ENCODE results near the gene PDZD7.

GRCh38 chr10:100988166-100988565 is 42.8 kb downstream of the PDZD7 start:
- TF ChIP-seq, protein P1, sequence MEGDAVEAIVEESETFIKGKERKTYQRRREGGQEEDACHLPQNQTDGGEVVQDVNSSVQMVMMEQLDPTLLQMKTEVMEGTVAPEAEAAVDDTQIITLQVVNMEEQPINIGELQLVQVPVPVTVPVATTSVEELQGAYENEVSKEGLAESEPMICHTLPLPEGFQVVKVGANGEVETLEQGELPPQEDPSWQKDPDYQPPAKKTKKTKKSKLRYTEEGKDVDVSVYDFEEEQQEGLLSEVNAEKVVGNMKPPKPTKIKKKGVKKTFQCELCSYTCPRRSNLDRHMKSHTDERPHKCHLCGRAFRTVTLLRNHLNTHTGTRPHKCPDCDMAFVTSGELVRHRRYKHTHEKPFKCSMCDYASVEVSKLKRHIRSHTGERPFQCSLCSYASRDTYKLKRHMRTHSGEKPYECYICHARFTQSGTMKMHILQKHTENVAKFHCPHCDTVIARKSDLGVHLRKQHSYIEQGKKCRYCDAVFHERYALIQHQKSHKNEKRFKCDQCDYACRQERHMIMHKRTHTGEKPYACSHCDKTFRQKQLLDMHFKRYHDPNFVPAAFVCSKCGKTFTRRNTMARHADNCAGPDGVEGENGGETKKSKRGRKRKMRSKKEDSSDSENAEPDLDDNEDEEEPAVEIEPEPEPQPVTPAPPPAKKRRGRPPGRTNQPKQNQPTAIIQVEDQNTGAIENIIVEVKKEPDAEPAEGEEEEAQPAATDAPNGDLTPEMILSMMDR (IDR thresholded peaks at IDR 0.05), result no peak
- no peak for TF ChIP-seq EZH2 (IDR thresholded peaks at IDR 0.05)
- no peak for TF ChIP-seq EZH2phosphoT487 (IDR thresholded peaks at IDR 0.05)
